BJ (cell line): ENCODE results near the gene CDC37L1. TPM values are rescaled to one million over a fixed set of nuclear protein-coding genes. Genes with fewer than 3 reads are reported as not detected.

Experiments
- CTCF ChIA-PET: fragments of 350-600 bp; formaldehyde crosslinking; extraction: SDS; loops from one replicate; lab custom pipeline; 2021; ENCODE audit warnings: antibody characterized with exemption, inconsistent platforms; lab: Yijun Ruan, JAX
- POLR2A ChIA-PET: fragments of 300-600 bp; sonication (Branson Sonifier 250); formaldehyde crosslinking; extraction: SDS; loops from one replicate; lab custom pipeline; 2021; ENCODE audit warnings: antibody characterized with exemption; lab: Charles Lee
- DNase-seq: peaks from one replicate; pipeline ENCODE4 v3.0.0-alpha.2; 2011; ENCODE audit warnings: low read depth
- H3K27me3 ChIP-seq: 2 replicates; pipeline ENCODE4 v1.6.0; 2011; ENCODE audit warnings: low read length; ENCODE audit not compliant: control insufficient read depth, insufficient read depth
- H3K36me3 ChIP-seq: 2 replicates; pipeline ENCODE4 v1.5.1; 2011; ENCODE audit warnings: low read length; ENCODE audit not compliant: control insufficient read depth, insufficient read depth
- H3K4me3 ChIP-seq: 2 replicates; pipeline ENCODE4 v1.5.1; 2011; ENCODE audit warnings: low read depth, mild to moderate bottlenecking, control low read depth, low read length
- polyA plus RNA-seq: library from polyadenylated mRNA; depleted of rRNA; stranded (reverse); fragments of >200 nt; gene quantifications from 2 replicates; pipeline ENCODE4 v1.2.3, GENCODE V29; 2011
- TF ChIP-seq, protein P1 (sequence below): IDR thresholded peaks from 2 replicates; pipeline ENCODE4 v1.5.1; 2011; ENCODE audit warnings: low read depth, mild to moderate bottlenecking, control low read depth, inconsistent platforms, low read length, moderate library complexity; ENCODE audit not compliant: insufficient read depth

CDC37L1 gene
- polyA plus RNA-seq, 1 experiment, result 8.8 TPM

DNA sequence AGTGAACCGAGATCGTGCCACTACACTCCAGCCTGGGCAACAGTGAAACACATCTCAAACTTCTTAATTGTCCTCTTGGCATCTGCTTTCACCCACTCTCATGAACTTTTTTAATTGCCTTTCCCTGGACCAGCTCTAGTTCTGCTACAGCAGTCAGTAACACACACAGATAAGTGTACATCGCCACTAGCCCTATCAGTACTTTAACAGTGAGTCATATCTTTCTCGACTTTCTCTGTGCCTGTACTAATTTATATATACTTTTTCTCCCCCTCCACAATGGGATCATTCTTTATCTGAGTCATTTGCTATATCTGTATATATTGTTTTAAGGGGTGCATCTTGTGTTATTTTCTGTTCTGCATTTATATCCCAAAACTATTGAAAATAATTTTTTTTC lies 6.7 kb downstream of the CDC37L1 start:
- Histone ChIP-seq H3K27me3 (no peaks in the 10 kb centered on the region), H3K36me3 (peaks cover 6% of the 10 kb centered on the region; the same call in 1 of the 2 replicates), H3K4me3 (no peak overlapping the region)
- ChIA-PET POLR2A (no interaction called here), CTCF (no interaction called here)
- no peak for DNase-seq
- TF ChIP-seq, protein P1, sequence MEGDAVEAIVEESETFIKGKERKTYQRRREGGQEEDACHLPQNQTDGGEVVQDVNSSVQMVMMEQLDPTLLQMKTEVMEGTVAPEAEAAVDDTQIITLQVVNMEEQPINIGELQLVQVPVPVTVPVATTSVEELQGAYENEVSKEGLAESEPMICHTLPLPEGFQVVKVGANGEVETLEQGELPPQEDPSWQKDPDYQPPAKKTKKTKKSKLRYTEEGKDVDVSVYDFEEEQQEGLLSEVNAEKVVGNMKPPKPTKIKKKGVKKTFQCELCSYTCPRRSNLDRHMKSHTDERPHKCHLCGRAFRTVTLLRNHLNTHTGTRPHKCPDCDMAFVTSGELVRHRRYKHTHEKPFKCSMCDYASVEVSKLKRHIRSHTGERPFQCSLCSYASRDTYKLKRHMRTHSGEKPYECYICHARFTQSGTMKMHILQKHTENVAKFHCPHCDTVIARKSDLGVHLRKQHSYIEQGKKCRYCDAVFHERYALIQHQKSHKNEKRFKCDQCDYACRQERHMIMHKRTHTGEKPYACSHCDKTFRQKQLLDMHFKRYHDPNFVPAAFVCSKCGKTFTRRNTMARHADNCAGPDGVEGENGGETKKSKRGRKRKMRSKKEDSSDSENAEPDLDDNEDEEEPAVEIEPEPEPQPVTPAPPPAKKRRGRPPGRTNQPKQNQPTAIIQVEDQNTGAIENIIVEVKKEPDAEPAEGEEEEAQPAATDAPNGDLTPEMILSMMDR, result no peak

- no peaks in the 10 kb centered on the region for H3K27me3 ChIP-seq
- H3K4me3 ChIP-seq, result no peak overlapping the region
- CTCF ChIA-PET, result no interaction called here
- TF ChIP-seq, protein P1, result no peak
- POLR2A ChIA-PET, result no interaction called here
- peaks cover 6% of the 10 kb centered on the region; the same call in 1 of the 2 replicates for H3K36me3 ChIP-seq
- no peak for DNase-seq
These were observed 7.2 kb downstream of the CDC37L1 start for GRCh38 chr9:4686584-4686983.

DNA sequence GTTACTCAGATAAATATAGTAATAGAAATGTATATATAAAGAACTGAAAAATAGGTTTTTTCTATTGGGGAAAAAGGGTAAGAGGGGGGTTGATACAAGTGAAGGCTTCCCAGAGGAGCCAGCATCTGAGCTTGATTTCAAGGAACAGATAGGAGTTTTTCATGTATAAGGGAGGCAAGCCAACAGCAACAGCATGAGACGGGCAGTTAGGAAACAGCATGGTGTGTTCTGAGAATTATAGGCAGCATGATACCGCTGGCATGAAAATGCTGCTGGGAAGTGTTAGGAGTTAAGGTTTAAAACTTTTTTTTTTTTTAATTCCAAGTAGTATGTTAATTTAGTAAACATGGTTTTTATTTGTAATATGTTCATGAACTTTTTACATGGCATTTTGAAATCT lies 9.7 kb downstream of the CDC37L1 start:
- ChIA-PET POLR2A (no interaction called here), CTCF (no interaction called here)
- Histone ChIP-seq H3K36me3 (peaks cover 6% of the 10 kb centered on the region; the same call in 1 of the 2 replicates), H3K4me3 (no peak overlapping the region), H3K27me3 (no peaks in the 10 kb centered on the region)
- TF ChIP-seq, protein P1, result no peak
- DNase-seq, result no peak

DNA sequence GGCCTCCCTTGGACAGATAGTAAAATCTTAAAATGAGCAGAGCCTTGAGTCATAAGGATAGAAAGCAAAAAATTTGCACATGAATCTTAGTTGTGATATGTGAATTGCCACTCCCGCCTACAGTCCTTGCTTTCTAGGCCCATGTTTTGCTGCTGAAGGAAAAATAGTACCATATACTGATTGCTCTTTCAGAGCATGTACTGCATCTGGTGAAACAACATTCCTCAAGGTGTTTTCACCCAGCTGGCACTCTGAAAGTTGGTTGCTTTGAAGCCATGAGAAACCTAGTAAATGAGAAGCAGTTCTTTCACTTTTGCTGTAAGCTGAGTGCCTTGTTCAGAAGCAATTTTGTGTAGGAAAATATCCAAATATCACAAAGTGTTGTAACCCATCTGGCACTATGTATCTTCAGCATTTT lies 10.3 kb downstream of the CDC37L1 start:
- H3K27me3 ChIP-seq, result no peaks in the 10 kb centered on the region
- no peak overlapping the region for H3K4me3 ChIP-seq
- H3K36me3 ChIP-seq, result peaks cover 6% of the 10 kb centered on the region; the same call in 1 of the 2 replicates
- TF ChIP-seq, protein P1, result no peak
- POLR2A ChIA-PET, result no interaction called here
- CTCF ChIA-PET, result no interaction called here
- DNase-seq, result no peak

- peaks cover 4% of the 10 kb centered on the region; the same call in 1 of the 2 replicates for H3K36me3 ChIP-seq
- DNase-seq, result no peak
- TF ChIP-seq, protein P1, result no peak
- ChIA-PET CTCF (no interaction called here), POLR2A (no interaction called here)
- no peaks in the 10 kb centered on the region for H3K27me3 ChIP-seq
- H3K4me3 ChIP-seq, result no peak overlapping the region
These were observed 10.8 kb downstream of the CDC37L1 start for GRCh38 chr9:4690144-4690543.
